ENCODE measurements around the gene HDHD5.

DNA sequence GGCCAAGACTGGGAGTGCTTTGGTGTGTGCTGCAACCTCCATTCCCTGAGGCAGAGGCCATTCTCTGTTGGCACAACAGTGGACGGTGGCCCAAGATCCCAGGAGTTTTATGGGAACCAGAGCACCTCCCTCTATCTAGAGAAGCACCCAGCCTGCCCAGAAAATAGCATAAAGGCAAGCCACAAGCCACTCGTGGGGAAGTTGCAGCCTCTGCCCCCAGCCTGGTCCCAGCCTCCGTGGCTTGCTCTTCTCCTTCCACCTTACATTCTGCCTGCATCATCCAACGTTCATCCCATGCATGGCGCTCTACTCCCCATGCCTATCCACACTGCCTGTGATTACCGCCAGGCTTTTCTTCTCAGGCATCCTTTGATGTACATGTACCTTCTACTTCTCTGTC, 58.5 kb downstream of the HDHD5 start:
- TF ChIP-seq, protein P1, sequence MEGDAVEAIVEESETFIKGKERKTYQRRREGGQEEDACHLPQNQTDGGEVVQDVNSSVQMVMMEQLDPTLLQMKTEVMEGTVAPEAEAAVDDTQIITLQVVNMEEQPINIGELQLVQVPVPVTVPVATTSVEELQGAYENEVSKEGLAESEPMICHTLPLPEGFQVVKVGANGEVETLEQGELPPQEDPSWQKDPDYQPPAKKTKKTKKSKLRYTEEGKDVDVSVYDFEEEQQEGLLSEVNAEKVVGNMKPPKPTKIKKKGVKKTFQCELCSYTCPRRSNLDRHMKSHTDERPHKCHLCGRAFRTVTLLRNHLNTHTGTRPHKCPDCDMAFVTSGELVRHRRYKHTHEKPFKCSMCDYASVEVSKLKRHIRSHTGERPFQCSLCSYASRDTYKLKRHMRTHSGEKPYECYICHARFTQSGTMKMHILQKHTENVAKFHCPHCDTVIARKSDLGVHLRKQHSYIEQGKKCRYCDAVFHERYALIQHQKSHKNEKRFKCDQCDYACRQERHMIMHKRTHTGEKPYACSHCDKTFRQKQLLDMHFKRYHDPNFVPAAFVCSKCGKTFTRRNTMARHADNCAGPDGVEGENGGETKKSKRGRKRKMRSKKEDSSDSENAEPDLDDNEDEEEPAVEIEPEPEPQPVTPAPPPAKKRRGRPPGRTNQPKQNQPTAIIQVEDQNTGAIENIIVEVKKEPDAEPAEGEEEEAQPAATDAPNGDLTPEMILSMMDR (IDR thresholded peaks at IDR 0.05; ENCODE audit: low read depth, low read length): no peak
- no peak for TF ChIP-seq EZH2phosphoT487 (IDR thresholded peaks at IDR 0.05; ENCODE audit: low read depth)
